Measurements from ENCODE around the gene PITPNM3. TPM values are rescaled to one million over a fixed set of nuclear protein-coding genes. Genes with fewer than 3 reads are reported as not detected.
A peak's percentile ranks its signal among the peaks of the same experiment; 100 is the strongest.

Gene PITPNM3
- total RNA-seq, 1 donor from 2014 or later, result 1.4 TPM

DNA sequence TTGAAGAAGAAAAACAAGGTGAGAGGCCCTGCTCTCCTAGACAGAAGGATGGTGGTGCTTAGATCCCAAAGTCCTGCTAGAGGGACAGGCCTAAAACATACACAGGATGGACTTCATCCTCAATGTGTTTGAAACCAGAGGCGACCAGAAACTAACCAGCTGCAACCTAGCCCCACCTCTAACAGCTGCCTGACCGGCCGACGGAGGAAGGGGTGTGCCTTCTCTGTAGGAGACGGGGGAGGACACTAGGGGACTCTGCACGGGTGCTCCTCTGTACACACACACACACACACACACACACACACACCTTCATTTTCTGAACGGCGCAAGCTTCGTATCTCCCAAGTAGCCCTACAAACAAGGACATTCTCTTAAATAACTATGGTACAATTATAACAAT, 24.3 kb upstream of the PITPNM3 start:
- peaks cover 59% of the 10 kb centered on the region for H3K36me3 Mint-ChIP-seq (ENCODE audit: low read depth)
- H3K27me3 Mint-ChIP-seq (ENCODE audit: low read depth), result no peaks in the 10 kb centered on the region
- no peak overlapping the region for H3K27ac Mint-ChIP-seq (ENCODE audit: unreplicated experiment)
- no peak for DNase-seq (ENCODE audit: low read depth, low spot score)
- peaks cover 17% of the 10 kb centered on the region for H3K9me3 Mint-ChIP-seq
- no peak overlapping the region for H3K4me3 Mint-ChIP-seq
- peaks cover 5% of the 10 kb centered on the region for H3K4me1 Mint-ChIP-seq
- TF ChIP-seq, protein P1, sequence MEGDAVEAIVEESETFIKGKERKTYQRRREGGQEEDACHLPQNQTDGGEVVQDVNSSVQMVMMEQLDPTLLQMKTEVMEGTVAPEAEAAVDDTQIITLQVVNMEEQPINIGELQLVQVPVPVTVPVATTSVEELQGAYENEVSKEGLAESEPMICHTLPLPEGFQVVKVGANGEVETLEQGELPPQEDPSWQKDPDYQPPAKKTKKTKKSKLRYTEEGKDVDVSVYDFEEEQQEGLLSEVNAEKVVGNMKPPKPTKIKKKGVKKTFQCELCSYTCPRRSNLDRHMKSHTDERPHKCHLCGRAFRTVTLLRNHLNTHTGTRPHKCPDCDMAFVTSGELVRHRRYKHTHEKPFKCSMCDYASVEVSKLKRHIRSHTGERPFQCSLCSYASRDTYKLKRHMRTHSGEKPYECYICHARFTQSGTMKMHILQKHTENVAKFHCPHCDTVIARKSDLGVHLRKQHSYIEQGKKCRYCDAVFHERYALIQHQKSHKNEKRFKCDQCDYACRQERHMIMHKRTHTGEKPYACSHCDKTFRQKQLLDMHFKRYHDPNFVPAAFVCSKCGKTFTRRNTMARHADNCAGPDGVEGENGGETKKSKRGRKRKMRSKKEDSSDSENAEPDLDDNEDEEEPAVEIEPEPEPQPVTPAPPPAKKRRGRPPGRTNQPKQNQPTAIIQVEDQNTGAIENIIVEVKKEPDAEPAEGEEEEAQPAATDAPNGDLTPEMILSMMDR (conservative IDR thresholded peaks at IDR 0.05), result no peak

DNA sequence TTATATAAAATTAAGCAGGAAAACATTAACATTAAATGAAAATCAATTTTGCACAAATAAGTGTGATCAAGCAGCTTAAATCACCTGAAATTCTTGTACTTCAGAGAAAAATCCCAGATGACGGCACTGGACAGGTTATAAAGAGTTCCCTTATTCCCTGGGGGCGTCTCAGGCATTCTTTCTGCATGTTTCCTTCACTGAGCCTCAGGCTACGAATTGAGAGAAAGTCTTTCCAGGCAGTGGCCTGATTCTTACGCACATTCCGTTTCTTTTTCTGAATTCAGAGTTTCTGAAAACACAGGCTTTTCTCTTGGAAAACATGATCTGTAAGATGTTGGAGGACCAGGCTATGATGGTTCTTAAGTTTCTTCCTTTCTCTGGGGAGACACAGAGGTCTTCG, 22.1 kb upstream of the PITPNM3 start:
- Mint-ChIP-seq H3K4me1 (peaks cover 17% of the 10 kb centered on the region), H3K27ac (ENCODE audit: unreplicated experiment) (peak overlapping the region; percentile 2), H3K4me3 (no peak overlapping the region), H3K36me3 (ENCODE audit: low read depth) (peaks cover 44% of the 10 kb centered on the region), H3K27me3 (ENCODE audit: low read depth) (no peaks in the 10 kb centered on the region), H3K9me3 (peaks cover 12% of the 10 kb centered on the region)
- no peak for DNase-seq (ENCODE audit: low read depth, low spot score)
- TF ChIP-seq, protein P1 (conservative IDR thresholded peaks at IDR 0.05), result no peak

DNA sequence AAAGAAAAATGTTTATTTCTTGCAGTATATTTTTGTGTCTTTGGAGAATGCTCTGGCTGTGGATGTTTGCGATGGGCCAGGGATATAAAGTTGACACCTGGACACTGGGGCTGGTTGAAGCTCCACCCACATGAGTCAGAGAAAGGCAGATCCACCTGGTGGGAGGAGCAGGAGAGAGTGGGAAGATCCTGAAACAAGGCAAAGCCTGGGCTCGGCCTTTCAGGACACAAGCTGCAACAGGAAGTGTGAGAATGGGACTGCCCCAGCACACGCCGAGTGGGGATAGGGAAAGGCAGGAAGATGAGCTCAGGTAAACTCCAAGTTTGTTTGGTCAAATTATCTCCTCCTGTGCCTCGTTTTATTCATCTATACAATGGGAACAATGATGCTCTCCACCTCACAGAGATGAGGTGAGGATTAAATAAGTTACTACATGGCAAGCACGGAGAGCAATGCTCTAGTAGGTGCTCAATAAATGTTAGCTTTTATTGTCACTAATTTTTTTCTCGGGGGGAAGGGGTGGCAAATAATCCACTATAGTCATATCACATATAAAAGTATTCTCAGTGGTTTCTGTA, 21.4 kb upstream of the PITPNM3 start:
- no peak for DNase-seq (ENCODE audit: low read depth, low spot score)
- Mint-ChIP-seq H3K27ac (ENCODE audit: unreplicated experiment) (no peak overlapping the region), H3K4me1 (peaks cover 18% of the 10 kb centered on the region), H3K36me3 (ENCODE audit: low read depth) (peaks cover 37% of the 10 kb centered on the region), H3K9me3 (peaks cover 5% of the 10 kb centered on the region), H3K27me3 (ENCODE audit: low read depth) (no peaks in the 10 kb centered on the region), H3K4me3 (no peak overlapping the region)
- TF ChIP-seq, protein P1 (conservative IDR thresholded peaks at IDR 0.05), result no peak

DNA sequence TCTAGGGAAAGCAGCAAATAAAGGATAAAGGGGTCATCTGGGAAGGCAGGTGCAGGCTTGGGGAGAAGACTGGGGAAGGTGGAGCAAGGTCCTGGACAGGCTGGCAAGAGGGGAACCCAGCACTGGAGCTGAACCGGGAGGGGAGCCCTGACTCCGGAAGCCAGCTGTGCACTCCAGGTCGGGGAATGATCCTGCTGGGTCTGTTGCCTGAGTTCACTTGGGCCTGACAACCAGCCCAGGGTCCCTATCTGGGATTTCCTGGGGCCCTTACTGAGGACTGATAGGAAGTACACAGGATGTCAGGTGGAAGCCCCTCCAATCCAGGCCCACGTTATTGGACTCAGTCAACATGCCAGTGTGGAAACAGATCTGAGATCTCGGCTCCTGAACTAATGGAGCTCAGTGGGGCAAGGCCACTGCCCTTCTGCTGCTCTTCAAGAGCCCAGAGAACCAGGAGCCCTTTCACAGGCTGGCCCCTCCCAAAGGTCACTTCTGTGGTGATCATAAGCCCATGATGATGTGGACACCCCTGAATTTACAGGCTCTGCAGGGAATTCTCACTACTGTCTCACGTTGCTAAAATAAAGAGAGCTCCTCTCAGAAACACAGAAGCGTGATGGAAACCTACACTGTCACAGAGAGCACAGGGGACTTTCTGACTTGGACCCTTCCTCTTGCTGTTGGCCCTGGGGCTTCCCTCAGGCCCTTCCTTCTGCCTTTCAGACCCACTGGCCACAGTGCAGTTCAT, 19.9 kb upstream of the PITPNM3 start:
- no peak for DNase-seq (ENCODE audit: low read depth, low spot score)
- H3K9me3 Mint-ChIP-seq, result no peaks in the 10 kb centered on the region
- peak overlapping the region; percentile 92 for H3K27ac Mint-ChIP-seq (ENCODE audit: unreplicated experiment)
- peaks cover 31% of the 10 kb centered on the region for H3K4me1 Mint-ChIP-seq
- H3K36me3 Mint-ChIP-seq (ENCODE audit: low read depth), result peaks cover 26% of the 10 kb centered on the region
- TF ChIP-seq, protein P1 (conservative IDR thresholded peaks at IDR 0.05), result no peak
- H3K4me3 Mint-ChIP-seq, result no peak overlapping the region
- no peaks in the 10 kb centered on the region for H3K27me3 Mint-ChIP-seq (ENCODE audit: low read depth)

DNA sequence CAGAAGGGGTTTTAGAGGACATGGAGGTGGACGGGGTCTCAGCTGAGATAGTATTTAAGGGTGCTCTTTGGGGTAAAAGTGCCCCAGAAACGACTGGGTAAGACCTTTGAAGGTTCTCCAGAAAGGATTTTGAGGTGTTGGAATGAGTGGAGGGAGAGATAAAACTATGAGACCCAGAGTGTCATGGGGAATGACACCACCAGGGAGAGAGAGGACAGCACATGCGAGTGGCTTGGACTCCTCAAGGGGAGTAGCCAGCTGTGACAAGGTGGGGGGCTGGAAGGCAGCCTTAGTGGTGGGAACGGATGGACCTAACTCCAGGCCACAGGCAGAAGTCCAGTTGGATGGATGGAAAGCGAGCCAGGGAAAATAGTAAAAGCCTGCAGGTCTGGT, 19.2 kb upstream of the PITPNM3 start:
- Mint-ChIP-seq H3K27me3 (ENCODE audit: low read depth) (no peaks in the 10 kb centered on the region), H3K4me1 (peaks cover 37% of the 10 kb centered on the region), H3K9me3 (no peaks in the 10 kb centered on the region), H3K36me3 (ENCODE audit: low read depth) (peaks cover 23% of the 10 kb centered on the region), H3K27ac (ENCODE audit: unreplicated experiment) (peak overlapping the region; percentile 92), H3K4me3 (peak overlapping the region; percentile 44)
- TF ChIP-seq, protein P1 (conservative IDR thresholded peaks at IDR 0.05), result no peak
- DNase-seq (ENCODE audit: low read depth, low spot score), result no peak

Measured in neural crest cell (in vitro differentiated cells).